ENCODE data around the gene NUDC. TPM values are rescaled to one million over a fixed set of nuclear protein-coding genes. Genes with fewer than 3 reads are reported as not detected.

Gene NUDC
- total RNA-seq, 1 experiment from 2014 or later, result 118 TPM

DNA sequence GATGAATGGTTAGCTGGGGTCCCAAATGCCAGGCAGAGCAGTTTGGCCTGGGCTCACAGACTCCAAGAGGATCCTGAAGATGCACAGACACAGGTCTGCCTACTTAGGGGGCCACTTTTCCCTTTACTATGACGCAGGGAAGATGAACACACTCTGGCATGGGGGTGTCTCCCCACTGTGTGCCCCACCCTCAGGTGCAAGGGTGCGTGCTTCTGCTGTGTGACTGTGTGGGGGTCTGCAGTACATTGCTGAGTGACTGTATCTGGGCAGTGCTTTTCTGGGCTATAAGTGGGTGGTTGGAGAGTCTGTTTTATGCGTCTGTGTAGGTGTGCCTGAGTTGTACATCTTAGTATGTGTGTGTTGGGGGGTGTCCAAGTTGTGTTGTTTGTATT is 11.6 kb upstream of the NUDC start:
- TF ChIP-seq, protein P1, sequence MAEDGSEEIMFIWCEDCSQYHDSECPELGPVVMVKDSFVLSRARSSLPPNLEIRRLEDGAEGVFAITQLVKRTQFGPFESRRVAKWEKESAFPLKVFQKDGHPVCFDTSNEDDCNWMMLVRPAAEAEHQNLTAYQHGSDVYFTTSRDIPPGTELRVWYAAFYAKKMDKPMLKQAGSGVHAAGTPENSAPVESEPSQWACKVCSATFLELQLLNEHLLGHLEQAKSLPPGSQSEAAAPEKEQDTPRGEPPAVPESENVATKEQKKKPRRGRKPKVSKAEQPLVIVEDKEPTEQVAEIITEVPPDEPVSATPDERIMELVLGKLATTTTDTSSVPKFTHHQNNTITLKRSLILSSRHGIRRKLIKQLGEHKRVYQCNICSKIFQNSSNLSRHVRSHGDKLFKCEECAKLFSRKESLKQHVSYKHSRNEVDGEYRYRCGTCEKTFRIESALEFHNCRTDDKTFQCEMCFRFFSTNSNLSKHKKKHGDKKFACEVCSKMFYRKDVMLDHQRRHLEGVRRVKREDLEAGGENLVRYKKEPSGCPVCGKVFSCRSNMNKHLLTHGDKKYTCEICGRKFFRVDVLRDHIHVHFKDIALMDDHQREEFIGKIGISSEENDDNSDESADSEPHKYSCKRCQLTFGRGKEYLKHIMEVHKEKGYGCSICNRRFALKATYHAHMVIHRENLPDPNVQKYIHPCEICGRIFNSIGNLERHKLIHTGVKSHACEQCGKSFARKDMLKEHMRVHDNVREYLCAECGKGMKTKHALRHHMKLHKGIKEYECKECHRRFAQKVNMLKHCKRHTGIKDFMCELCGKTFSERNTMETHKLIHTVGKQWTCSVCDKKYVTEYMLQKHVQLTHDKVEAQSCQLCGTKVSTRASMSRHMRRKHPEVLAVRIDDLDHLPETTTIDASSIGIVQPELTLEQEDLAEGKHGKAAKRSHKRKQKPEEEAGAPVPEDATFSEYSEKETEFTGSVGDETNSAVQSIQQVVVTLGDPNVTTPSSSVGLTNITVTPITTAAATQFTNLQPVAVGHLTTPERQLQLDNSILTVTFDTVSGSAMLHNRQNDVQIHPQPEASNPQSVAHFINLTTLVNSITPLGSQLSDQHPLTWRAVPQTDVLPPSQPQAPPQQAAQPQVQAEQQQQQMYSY (CRISPR knock-in tag; IDR thresholded peaks at IDR 0.05), result no peak
- no peak for TF ChIP-seq NFE2L1 (CRISPR knock-in tag; IDR thresholded peaks at IDR 0.05)
- TF ChIP-seq, protein P2, sequence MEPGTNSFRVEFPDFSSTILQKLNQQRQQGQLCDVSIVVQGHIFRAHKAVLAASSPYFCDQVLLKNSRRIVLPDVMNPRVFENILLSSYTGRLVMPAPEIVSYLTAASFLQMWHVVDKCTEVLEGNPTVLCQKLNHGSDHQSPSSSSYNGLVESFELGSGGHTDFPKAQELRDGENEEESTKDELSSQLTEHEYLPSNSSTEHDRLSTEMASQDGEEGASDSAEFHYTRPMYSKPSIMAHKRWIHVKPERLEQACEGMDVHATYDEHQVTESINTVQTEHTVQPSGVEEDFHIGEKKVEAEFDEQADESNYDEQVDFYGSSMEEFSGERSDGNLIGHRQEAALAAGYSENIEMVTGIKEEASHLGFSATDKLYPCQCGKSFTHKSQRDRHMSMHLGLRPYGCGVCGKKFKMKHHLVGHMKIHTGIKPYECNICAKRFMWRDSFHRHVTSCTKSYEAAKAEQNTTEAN (CRISPR knock-in tag; IDR thresholded peaks at IDR 0.05), result no peak
- TF ChIP-seq, protein P3, sequence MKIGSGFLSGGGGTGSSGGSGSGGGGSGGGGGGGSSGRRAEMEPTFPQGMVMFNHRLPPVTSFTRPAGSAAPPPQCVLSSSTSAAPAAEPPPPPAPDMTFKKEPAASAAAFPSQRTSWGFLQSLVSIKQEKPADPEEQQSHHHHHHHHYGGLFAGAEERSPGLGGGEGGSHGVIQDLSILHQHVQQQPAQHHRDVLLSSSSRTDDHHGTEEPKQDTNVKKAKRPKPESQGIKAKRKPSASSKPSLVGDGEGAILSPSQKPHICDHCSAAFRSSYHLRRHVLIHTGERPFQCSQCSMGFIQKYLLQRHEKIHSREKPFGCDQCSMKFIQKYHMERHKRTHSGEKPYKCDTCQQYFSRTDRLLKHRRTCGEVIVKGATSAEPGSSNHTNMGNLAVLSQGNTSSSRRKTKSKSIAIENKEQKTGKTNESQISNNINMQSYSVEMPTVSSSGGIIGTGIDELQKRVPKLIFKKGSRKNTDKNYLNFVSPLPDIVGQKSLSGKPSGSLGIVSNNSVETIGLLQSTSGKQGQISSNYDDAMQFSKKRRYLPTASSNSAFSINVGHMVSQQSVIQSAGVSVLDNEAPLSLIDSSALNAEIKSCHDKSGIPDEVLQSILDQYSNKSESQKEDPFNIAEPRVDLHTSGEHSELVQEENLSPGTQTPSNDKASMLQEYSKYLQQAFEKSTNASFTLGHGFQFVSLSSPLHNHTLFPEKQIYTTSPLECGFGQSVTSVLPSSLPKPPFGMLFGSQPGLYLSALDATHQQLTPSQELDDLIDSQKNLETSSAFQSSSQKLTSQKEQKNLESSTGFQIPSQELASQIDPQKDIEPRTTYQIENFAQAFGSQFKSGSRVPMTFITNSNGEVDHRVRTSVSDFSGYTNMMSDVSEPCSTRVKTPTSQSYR (CRISPR knock-in tag; IDR thresholded peaks at IDR 0.05), result no peak
- TF ChIP-seq CREB1 (CRISPR knock-in tag; IDR thresholded peaks at IDR 0.05), result no peak
- no peak for TF ChIP-seq ESRRA (CRISPR knock-in tag; IDR thresholded peaks at IDR 0.05; ENCODE audit: borderline replicate concordance)
- TF ChIP-seq CREM (CRISPR knock-in tag; IDR thresholded peaks at IDR 0.05), result no peak
- no peak for TF ChIP-seq ATF1 (CRISPR knock-in tag; IDR thresholded peaks at IDR 0.05)
- TF ChIP-seq, protein P4, sequence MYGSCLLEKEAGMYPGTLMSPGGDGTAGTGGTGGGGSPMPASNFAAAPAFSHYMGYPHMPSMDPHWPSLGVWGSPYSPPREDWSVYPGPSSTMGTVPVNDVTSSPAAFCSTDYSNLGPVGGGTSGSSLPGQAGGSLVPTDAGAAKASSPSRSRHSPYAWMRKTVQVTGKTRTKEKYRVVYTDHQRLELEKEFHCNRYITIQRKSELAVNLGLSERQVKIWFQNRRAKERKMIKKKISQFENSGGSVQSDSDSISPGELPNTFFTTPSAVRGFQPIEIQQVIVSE (CRISPR knock-in tag; IDR thresholded peaks at IDR 0.05; ENCODE audit: borderline replicate concordance), result no peak
- TF ChIP-seq FOXK1 (CRISPR knock-in tag; IDR thresholded peaks at IDR 0.05), result no peak
- TF ChIP-seq TEAD1 (CRISPR knock-in tag; IDR thresholded peaks at IDR 0.05), result no peak
- TF ChIP-seq KAT7 (CRISPR knock-in tag; IDR thresholded peaks at IDR 0.05; ENCODE audit: borderline replicate concordance), result no peak
- no peaks in the 10 kb centered on the region for H3K4me1 Mint-ChIP-seq
- H3K27me3 Mint-ChIP-seq (ENCODE audit: low read depth), result peaks cover 10% of the 10 kb centered on the region; the same call in 1 of the 2 replicates
- ATAC-seq, result no peak
- DNase-seq (ENCODE audit: low spot score), result no peak
- ChIA-PET CTCF (interaction anchor here (1.6 kb wide), 1 partner anchor 23 kb away, joined by 4 read pairs; no protein-coding TSS in a partner anchor), POLR2A (no interaction called here)
- H3K9me3 Mint-ChIP-seq, result no peaks in the 10 kb centered on the region
- H3K27ac Mint-ChIP-seq, result no peak overlapping the region
- H3K36me3 Mint-ChIP-seq, result no peaks in the 10 kb centered on the region
- H3K4me3 Mint-ChIP-seq, result no peak overlapping the region

DNA sequence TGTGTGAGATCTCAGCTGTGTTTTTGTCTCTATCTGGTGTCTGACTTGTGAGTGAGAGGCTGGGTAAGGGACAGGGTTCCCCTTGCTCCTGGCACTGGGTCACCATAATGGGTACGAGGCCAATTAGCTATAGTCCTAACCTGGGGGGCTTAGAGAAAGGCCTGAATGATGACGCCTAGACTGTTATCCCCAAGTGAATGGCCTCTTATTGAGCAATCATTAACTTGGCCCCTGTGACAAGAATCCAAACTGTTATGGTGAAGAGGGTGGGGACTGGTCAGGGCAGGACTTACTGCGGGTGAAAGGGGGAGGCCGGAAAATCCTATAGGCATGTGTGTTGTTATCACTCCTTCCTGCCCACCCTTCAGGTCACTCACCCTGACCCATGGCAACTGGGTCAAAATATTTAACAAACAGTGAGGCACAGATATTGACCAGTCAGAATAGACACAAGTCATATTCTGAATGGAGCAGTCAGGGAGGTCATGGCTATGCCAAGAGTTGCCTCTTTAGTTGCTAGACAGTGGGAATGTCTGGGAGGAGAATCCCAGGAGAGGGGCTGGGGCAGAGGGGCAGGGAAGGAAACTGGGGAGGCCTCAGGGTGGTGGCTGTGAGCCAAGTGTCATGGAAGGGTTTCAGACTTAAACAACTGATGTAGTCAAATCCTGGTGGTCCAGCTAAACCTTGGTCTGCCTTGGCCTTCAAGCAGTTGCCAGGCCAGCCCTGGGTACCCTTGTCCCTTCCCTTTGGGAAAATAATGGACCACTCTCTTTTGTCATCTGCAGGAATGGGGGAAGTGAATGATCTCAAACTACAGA is 11.0 kb upstream of the NUDC start:
- no peak for DNase-seq (ENCODE audit: low spot score)
- POLR2A ChIA-PET, result no interaction called here
- Mint-ChIP-seq H3K27me3 (ENCODE audit: low read depth) (peaks cover 10% of the 10 kb centered on the region), H3K9me3 (no peaks in the 10 kb centered on the region), H3K4me3 (no peak overlapping the region), H3K36me3 (no peaks in the 10 kb centered on the region), H3K4me1 (no peaks in the 10 kb centered on the region), H3K27ac (no peak overlapping the region)
- no peak for ATAC-seq
- TF ChIP-seq, protein P5, sequence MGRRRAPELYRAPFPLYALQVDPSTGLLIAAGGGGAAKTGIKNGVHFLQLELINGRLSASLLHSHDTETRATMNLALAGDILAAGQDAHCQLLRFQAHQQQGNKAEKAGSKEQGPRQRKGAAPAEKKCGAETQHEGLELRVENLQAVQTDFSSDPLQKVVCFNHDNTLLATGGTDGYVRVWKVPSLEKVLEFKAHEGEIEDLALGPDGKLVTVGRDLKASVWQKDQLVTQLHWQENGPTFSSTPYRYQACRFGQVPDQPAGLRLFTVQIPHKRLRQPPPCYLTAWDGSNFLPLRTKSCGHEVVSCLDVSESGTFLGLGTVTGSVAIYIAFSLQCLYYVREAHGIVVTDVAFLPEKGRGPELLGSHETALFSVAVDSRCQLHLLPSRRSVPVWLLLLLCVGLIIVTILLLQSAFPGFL (CRISPR knock-in tag; IDR thresholded peaks at IDR 0.05; ENCODE audit: borderline replicate concordance), result peak; percentile 40; the same call in 1 of the 2 replicates
- TF ChIP-seq GABPB1 (CRISPR knock-in tag; IDR thresholded peaks at IDR 0.05) (peak; percentile 59), GTF2I (CRISPR knock-in tag; conservative IDR thresholded peaks at IDR 0.05) (no peak)
- CTCF ChIA-PET, result interaction anchor here (1.6 kb wide), 1 partner anchor 23 kb away, joined by 4 read pairs; no protein-coding TSS in a partner anchor
